Neural cell (in vitro differentiated cells): ENCODE results near the gene ACP4.

Source experiments
- EP300 ChIP-seq: fragments of 450-650 bp; conservative IDR thresholded peaks from 2 replicates; pipeline ENCODE4 v1.6.1; 2014; ENCODE audit warnings: antibody characterized with exemption, mild to moderate bottlenecking, moderate library complexity; ENCODE audit not compliant: poor library complexity, severe bottlenecking
- EZH2 ChIP-seq: fragments of 200-600, 300-800 bp; shearing (Covaris generic), sonication (generic); IDR thresholded peaks from 2 replicates; pipeline ENCODE4 v1.6.1; 2014; ENCODE audit warnings: antibody characterized with exemption, low read length, borderline replicate concordance, mild to moderate bottlenecking; ENCODE audit not compliant: insufficient read depth, poor library complexity, severe bottlenecking
- POLR2AphosphoS5 ChIP-seq: IDR thresholded peaks from 2 replicates; pipeline ENCODE4 v1.6.1; 2012
- TF ChIP-seq, protein P1 (sequence below): fragments of 450-650 bp; IDR thresholded peaks from 2 replicates; pipeline ENCODE4 v1.5.1; 2014; ENCODE audit warnings: antibody characterized with exemption, mild to moderate bottlenecking, moderate library complexity; ENCODE audit not compliant: poor library complexity, severe bottlenecking
- TF ChIP-seq, protein P2 (sequence below): IDR thresholded peaks from 2 replicates; pipeline ENCODE4 v1.6.1; 2012; ENCODE audit warnings: borderline replicate concordance

DNA sequence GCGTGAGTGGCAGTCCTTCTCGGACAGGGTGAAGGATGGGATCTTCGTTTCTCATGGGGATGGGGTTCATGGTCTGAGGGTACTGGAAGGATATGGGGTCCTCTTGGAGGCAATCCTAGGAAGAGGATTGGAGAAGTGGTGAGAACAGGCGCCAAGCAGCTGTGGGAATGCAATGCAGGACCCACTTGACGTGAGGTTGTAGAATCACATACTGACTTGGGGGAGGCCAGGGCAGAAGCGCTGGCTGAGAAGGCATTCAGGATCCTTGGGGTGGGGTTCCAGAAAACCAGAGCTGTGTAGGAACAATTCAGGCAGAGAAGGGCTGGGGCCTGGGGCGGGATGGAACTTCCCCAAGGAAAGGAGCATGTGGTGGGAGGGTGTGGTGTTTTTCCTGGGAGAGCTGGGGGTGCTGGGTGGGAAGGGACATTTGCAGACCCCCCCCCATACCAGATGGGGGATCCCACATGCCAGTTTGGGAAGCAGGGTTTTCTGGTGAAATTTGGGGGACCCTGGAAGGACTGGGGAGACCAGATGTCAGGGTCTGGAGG, 32.5 kb downstream of the ACP4 start:
- TF ChIP-seq, protein P1, sequence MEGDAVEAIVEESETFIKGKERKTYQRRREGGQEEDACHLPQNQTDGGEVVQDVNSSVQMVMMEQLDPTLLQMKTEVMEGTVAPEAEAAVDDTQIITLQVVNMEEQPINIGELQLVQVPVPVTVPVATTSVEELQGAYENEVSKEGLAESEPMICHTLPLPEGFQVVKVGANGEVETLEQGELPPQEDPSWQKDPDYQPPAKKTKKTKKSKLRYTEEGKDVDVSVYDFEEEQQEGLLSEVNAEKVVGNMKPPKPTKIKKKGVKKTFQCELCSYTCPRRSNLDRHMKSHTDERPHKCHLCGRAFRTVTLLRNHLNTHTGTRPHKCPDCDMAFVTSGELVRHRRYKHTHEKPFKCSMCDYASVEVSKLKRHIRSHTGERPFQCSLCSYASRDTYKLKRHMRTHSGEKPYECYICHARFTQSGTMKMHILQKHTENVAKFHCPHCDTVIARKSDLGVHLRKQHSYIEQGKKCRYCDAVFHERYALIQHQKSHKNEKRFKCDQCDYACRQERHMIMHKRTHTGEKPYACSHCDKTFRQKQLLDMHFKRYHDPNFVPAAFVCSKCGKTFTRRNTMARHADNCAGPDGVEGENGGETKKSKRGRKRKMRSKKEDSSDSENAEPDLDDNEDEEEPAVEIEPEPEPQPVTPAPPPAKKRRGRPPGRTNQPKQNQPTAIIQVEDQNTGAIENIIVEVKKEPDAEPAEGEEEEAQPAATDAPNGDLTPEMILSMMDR, result no peak
- TF ChIP-seq EP300, result no peak
- no peak for TF ChIP-seq POLR2AphosphoS5
- TF ChIP-seq EZH2, result no peak
- TF ChIP-seq, protein P2, sequence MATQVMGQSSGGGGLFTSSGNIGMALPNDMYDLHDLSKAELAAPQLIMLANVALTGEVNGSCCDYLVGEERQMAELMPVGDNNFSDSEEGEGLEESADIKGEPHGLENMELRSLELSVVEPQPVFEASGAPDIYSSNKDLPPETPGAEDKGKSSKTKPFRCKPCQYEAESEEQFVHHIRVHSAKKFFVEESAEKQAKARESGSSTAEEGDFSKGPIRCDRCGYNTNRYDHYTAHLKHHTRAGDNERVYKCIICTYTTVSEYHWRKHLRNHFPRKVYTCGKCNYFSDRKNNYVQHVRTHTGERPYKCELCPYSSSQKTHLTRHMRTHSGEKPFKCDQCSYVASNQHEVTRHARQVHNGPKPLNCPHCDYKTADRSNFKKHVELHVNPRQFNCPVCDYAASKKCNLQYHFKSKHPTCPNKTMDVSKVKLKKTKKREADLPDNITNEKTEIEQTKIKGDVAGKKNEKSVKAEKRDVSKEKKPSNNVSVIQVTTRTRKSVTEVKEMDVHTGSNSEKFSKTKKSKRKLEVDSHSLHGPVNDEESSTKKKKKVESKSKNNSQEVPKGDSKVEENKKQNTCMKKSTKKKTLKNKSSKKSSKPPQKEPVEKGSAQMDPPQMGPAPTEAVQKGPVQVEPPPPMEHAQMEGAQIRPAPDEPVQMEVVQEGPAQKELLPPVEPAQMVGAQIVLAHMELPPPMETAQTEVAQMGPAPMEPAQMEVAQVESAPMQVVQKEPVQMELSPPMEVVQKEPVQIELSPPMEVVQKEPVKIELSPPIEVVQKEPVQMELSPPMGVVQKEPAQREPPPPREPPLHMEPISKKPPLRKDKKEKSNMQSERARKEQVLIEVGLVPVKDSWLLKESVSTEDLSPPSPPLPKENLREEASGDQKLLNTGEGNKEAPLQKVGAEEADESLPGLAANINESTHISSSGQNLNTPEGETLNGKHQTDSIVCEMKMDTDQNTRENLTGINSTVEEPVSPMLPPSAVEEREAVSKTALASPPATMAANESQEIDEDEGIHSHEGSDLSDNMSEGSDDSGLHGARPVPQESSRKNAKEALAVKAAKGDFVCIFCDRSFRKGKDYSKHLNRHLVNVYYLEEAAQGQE, result no peak
